GM18526 (cell line): ENCODE data around the gene LIM2.
A peak's percentile ranks its signal among the peaks of the same experiment; 100 is the strongest.

Experiments
- POLR2A ChIP-seq: IDR thresholded peaks from 3 replicates; pipeline ENCODE4 v1.6.1; 2011; ENCODE audit not compliant: insufficient read length; ENCODE audit errors: extremely low read depth

Gene LIM2

GRCh38 chr19:51387924-51388389 lies at the start of gene LIM2:
Gene LIM2 (minus strand): TSS chr19:51387974. CDS start chr19:51387443, 531 bp downstream.
- TF ChIP-seq POLR2A, result no peak

GRCh38 chr19:51434456-51434855 lies 46.7 kb upstream of the LIM2 start:
- no peak for TF ChIP-seq POLR2A

- TF ChIP-seq POLR2A, result no peak
These were observed 45.3 kb upstream of the LIM2 start for GRCh38 chr19:51433043-51433442.

GRCh38 chr19:51431124-51431523 lies 43.4 kb upstream of the LIM2 start:
- no peak for TF ChIP-seq POLR2A

GRCh38 chr19:51430221-51430620 lies 42.4 kb upstream of the LIM2 start:
- TF ChIP-seq POLR2A, result no peak

GRCh38 chr19:51427201-51427600 lies 39.4 kb upstream of the LIM2 start:
- no peak for TF ChIP-seq POLR2A

GRCh38 chr19:51422053-51422448 lies 34.3 kb upstream of the LIM2 start:
- no peak for TF ChIP-seq POLR2A

- TF ChIP-seq POLR2A, result no peak
These were observed 33.7 kb upstream of the LIM2 start for GRCh38 chr19:51421229-51422052.

GRCh38 chr19:51418707-51419106 lies 30.9 kb upstream of the LIM2 start:
- TF ChIP-seq POLR2A, result no peak

- TF ChIP-seq POLR2A, result no peak
These were observed 30.0 kb upstream of the LIM2 start for GRCh38 chr19:51417810-51418157.

GRCh38 chr19:51417107-51417809 lies 29.5 kb upstream of the LIM2 start, which contains the start of gene SIGLEC10:
Gene SIGLEC10 (minus strand): TSS chr19:51417642. CDS start chr19:51417581, 61 bp downstream.
- peak; percentile 39 for TF ChIP-seq POLR2A

- no peak for TF ChIP-seq POLR2A
These were observed 27.4 kb upstream of the LIM2 start for GRCh38 chr19:51415187-51415586.

- no peak for TF ChIP-seq POLR2A
These were observed 23.4 kb upstream of the LIM2 start for GRCh38 chr19:51410950-51411748.

- no peak for TF ChIP-seq POLR2A
These were observed 19.8 kb upstream of the LIM2 start for GRCh38 chr19:51407511-51408131.

- no peak for TF ChIP-seq POLR2A
These were observed 14.3 kb upstream of the LIM2 start for GRCh38 chr19:51402117-51402516.
